HG03378 (cell line): ENCODE measurements around the gene DLGAP1.
A peak's percentile ranks its signal among the peaks of the same experiment; 100 is the strongest.
"Not testable (repeated sequence)": the region's sequence is repeated elsewhere in the genome, so short reads cannot be mapped to it uniquely, and the experiment has no call there.

Source experiments
- ATAC-seq: cut with Tn5 transposase; IDR thresholded peaks from one replicate; pipeline ENCODE4 v1.9.1; 2021; ENCODE audit warnings: mild to moderate bottlenecking, moderate library complexity; ENCODE audit not compliant: unreplicated experiment

The DLGAP1 gene

GRCh38 chr18:4096486-4096885, 358.6 kb downstream of the DLGAP1 start:
- no peak for ATAC-seq

GRCh38 chr18:4093676-4094075, 361.4 kb downstream of the DLGAP1 start:
- ATAC-seq = no peak

- no peak for ATAC-seq
Observed at GRCh38 chr18:4084382-4084900, 370.7 kb downstream of the DLGAP1 start.

- ATAC-seq = no peak
Observed at GRCh38 chr18:4078246-4078645, 376.9 kb downstream of the DLGAP1 start.

GRCh38 chr18:4077721-4078120, 377.4 kb downstream of the DLGAP1 start:
- ATAC-seq = no peak

GRCh38 chr18:4077204-4077603, 377.9 kb downstream of the DLGAP1 start:
- no peak for ATAC-seq

GRCh38 chr18:4074647-4075046, 380.5 kb downstream of the DLGAP1 start:
- no peak for ATAC-seq

GRCh38 chr18:4069183-4069582, 385.9 kb downstream of the DLGAP1 start:
- no peak for ATAC-seq

- peak; percentile 82 for ATAC-seq
Observed at GRCh38 chr18:4068552-4069158, 386.5 kb downstream of the DLGAP1 start.

- ATAC-seq = no peak
Observed at GRCh38 chr18:4063545-4063944, 391.6 kb downstream of the DLGAP1 start.

- ATAC-seq = no peak
Observed at GRCh38 chr18:4060427-4061281, 394.5 kb downstream of the DLGAP1 start.

GRCh38 chr18:4058179-4058578, 396.9 kb downstream of the DLGAP1 start:
- no peak for ATAC-seq

GRCh38 chr18:4040391-4041092, 414.6 kb downstream of the DLGAP1 start:
- ATAC-seq = no peak

GRCh38 chr18:4035521-4035920, 419.6 kb downstream of the DLGAP1 start:
- no peak for ATAC-seq

GRCh38 chr18:4034815-4035214, 420.3 kb downstream of the DLGAP1 start:
- not testable (repeated sequence) for ATAC-seq

- no peak for ATAC-seq
Observed at GRCh38 chr18:4026542-4026941, 428.6 kb downstream of the DLGAP1 start.

- ATAC-seq = no peak
Observed at GRCh38 chr18:4024702-4025101, 430.4 kb downstream of the DLGAP1 start.

GRCh38 chr18:4022749-4023148, 432.4 kb downstream of the DLGAP1 start:
- ATAC-seq = not testable (repeated sequence)

- ATAC-seq = no peak
Observed at GRCh38 chr18:4020026-4020425, 435.1 kb downstream of the DLGAP1 start.

GRCh38 chr18:4017480-4017879, 437.6 kb downstream of the DLGAP1 start:
- ATAC-seq = peak; percentile 71

GRCh38 chr18:4016391-4017049, 438.6 kb downstream of the DLGAP1 start:
- ATAC-seq = no peak
